ENCODE data around the gene NLRP6. TPM values are rescaled to one million over a fixed set of nuclear protein-coding genes. Genes with fewer than 3 reads are reported as not detected.
A peak's percentile ranks its signal among the peaks of the same experiment; 100 is the strongest.

The NLRP6 gene
- total RNA-seq, 1 donor from 2014 or later: 1.7 TPM

DNA sequence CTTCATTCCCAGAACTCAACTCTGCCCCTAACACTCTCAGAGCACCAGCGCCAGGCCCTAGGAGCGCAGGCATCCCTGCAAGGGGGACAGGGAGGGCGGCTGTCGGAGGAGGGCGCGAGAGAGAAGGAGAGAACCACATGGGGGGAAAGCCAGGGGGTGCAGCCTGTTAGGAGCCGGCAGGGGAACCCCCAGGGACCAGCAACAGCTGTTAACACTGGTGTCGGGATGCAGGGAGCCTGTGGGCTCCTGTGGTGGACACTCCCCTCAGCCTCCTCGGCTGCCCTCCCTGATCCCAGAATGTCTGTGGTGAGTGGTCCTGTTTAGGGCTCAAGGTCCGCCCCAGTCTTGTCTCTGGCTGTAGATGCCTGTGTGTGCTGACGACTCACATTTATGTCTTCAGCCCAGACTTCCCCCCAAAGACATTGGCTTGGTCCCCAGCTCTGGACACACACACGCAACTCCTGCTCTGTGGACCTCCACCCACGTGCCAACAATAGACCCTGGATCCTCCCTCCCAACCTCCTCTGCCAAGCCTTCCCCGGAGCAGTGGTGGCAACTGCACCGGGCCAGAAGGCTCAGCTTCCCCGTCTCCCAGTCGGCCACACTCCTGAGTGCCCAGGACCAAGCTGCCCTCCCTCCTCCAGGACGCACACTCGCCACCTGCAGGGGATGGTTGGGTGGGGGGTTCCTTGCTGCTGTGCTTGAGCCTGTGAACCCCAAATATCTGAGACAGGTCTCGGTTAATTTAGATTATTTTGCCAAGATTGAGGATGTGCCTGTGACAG is 21.9 kb downstream of the NLRP6 start:
- no peak overlapping the region for H3K4me3 ChIP-seq
- TF ChIP-seq, protein P1, sequence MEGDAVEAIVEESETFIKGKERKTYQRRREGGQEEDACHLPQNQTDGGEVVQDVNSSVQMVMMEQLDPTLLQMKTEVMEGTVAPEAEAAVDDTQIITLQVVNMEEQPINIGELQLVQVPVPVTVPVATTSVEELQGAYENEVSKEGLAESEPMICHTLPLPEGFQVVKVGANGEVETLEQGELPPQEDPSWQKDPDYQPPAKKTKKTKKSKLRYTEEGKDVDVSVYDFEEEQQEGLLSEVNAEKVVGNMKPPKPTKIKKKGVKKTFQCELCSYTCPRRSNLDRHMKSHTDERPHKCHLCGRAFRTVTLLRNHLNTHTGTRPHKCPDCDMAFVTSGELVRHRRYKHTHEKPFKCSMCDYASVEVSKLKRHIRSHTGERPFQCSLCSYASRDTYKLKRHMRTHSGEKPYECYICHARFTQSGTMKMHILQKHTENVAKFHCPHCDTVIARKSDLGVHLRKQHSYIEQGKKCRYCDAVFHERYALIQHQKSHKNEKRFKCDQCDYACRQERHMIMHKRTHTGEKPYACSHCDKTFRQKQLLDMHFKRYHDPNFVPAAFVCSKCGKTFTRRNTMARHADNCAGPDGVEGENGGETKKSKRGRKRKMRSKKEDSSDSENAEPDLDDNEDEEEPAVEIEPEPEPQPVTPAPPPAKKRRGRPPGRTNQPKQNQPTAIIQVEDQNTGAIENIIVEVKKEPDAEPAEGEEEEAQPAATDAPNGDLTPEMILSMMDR (IDR thresholded peaks at IDR 0.05): peak; percentile 15
- intact Hi-C loops (cut with DNase I): no loop called here
- no peaks in the 10 kb centered on the region for H3K36me3 ChIP-seq
- no peak overlapping the region for H3K27ac ChIP-seq
- H3K27me3 ChIP-seq: peaks cover 12% of the 10 kb centered on the region
- H3K9me3 ChIP-seq: no peaks in the 10 kb centered on the region
- DNase-seq: peak; percentile 61
- peak; percentile 2 for ATAC-seq
- peaks cover 18% of the 10 kb centered on the region for H3K4me1 ChIP-seq

DNA sequence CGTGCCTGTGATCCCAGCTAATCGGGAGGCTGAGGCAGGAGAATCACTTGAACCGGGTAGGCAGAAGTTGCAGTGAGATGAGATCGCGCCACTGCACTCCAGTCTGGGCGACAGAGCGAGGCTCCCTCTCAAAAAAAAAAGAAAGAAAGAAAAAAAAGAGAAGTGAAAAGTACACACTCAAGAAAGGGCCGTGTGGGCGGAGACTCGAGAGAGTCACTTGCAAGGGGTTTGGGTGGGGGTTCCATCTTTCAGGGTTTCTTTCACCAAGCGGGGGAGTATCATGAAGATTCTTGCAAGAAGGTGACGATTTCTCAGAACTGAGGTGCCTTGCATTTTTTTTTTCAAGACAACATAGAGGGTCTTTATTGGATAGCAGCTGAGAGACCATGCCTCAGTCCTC is 25.2 kb downstream of the NLRP6 start:
- H3K36me3 ChIP-seq: no peaks in the 10 kb centered on the region
- no peaks in the 10 kb centered on the region for H3K9me3 ChIP-seq
- intact Hi-C loops (cut with DNase I): no loop called here
- no peak overlapping the region for H3K27ac ChIP-seq
- ATAC-seq: no peak
- no peak for DNase-seq
- TF ChIP-seq, protein P1 (IDR thresholded peaks at IDR 0.05): no peak
- no peak overlapping the region for H3K4me3 ChIP-seq
- H3K4me1 ChIP-seq: peaks cover 20% of the 10 kb centered on the region
- peaks cover 6% of the 10 kb centered on the region for H3K27me3 ChIP-seq

DNA sequence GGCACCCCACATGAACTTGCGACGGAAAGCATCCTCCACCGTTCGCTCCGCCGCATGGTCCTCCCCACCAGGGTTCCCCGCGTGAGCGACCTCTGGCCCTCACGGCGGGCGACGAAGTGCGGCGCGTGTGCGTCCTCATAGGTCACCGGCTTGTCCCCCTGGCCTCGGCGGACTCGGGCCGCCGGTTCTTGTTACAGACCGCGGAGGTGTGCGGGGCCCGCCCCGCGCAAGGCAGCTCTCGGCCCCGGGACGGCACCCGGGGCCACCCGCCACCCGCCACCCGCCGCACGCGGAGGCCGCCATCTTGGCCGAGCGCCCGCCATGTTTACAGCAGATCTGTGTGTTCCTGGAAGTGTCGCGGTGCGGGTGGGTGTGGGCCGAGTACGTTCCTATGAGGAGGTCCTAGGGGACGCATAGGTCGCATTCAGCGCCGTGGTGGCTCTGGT is 25.9 kb downstream of the NLRP6 start:
- Histone ChIP-seq H3K4me3 (no peak overlapping the region), H3K36me3 (no peaks in the 10 kb centered on the region), H3K4me1 (peaks cover 18% of the 10 kb centered on the region), H3K27ac (no peak overlapping the region), H3K9me3 (no peaks in the 10 kb centered on the region), H3K27me3 (no peaks in the 10 kb centered on the region)
- no peak for DNase-seq
- intact Hi-C loops (cut with DNase I): no loop called here
- TF ChIP-seq, protein P1 (IDR thresholded peaks at IDR 0.05): no peak
- ATAC-seq: no peak

DNA sequence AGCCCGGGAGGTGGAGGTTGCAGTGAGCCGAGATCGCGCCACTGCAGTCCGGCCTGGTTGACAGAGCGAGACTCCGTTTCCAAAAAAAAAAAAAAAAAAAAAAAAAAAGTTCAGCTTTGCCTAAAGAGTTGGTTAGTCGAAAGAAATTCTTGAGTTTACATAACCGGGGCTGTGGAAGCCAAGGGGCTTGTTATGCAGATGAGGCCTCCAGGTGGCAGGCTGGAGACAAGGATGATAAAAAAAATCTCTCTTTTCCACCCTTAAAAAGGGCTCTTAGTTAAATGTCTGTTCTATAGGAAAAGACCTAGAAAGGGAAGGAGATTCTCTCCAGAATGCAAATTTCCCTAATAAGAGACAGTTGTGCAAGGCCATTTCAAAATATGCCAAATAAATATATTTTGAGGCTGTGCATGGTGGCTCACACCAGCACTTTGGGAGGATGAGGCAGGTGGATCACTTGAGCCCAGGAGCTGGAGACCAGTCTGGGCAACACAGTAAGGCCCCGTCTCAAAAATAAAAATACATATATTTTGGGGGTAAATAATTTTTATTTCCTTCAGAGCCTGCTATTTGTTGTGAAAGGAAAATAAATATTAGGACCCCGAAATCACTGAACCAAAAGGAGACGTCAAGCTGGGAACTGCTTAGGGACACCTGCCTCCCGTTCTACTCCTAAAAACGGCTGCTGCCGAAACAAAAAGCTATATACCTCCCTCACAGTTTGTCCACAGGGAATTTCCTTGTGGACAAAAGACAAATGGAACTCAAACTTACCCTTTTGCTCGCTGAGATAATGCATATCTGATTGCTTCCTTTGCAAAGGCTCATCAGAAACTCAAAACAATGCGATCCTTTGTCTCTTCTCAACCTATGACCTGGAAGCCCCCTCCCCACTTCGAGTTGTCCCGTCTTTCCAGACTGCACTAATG is 27.0 kb downstream of the NLRP6 start:
- peak; percentile 71 for DNase-seq
- Histone ChIP-seq H3K27me3 (no peaks in the 10 kb centered on the region), H3K27ac (peak overlapping the region; percentile 89), H3K4me3 (no peak overlapping the region), H3K36me3 (no peaks in the 10 kb centered on the region), H3K4me1 (peaks cover 25% of the 10 kb centered on the region), H3K9me3 (no peaks in the 10 kb centered on the region)
- TF ChIP-seq, protein P1 (IDR thresholded peaks at IDR 0.05): peak; percentile 70
- ATAC-seq: peak; percentile 27
- intact Hi-C loops (cut with DNase I): no loop called here

DNA sequence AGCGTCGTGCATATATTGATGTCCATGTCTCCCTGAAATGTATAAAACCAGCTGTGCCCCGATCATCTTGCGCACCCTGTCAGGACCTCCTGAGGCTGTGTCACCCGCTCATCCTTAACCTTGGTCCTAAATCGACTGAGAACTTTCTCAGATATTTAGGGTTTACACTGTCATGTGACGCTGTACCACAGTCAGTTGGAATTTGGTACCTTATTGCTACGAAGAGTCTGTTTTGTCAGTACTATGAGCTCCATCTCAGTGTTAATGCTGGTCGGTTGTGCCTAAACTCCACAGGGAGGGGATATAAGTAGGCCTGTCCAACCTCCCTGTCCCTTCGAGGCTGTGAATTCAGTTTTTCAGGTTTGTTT is 27.6 kb downstream of the NLRP6 start:
- peak overlapping the region; percentile 89 for H3K27ac ChIP-seq
- intact Hi-C loops (cut with DNase I): no loop called here

More for the DNA sequence above, 27.6 kb downstream of the NLRP6 start:
- ATAC-seq (no peak), DNase-seq (no peak)
- no peaks in the 10 kb centered on the region for H3K9me3 ChIP-seq
- H3K27me3 ChIP-seq: no peaks in the 10 kb centered on the region
- H3K4me3 ChIP-seq: no peak overlapping the region
- H3K4me1 ChIP-seq: peaks cover 25% of the 10 kb centered on the region
- TF ChIP-seq, protein P1 (IDR thresholded peaks at IDR 0.05): no peak
- H3K36me3 ChIP-seq: no peaks in the 10 kb centered on the region

Measured in upper lobe of right lung (tissue), 1 donor.